A673 (cell line): ENCODE data around the gene LBHD2.

Experiments used
- CTCF ChIP-seq: fragments of 300-800, 200-600 bp; sonication (generic); conservative IDR thresholded peaks from 2 replicates; pipeline ENCODE4 v1.5.1; 2017; ENCODE audit warnings: low read depth, mild to moderate bottlenecking, antibody characterized with exemption, low read length, moderate library complexity, mixed read lengths
- EZH2 ChIP-seq: fragments of 200-600 bp; sonication (generic); IDR thresholded peaks from 2 replicates; pipeline ENCODE4 v1.6.1; 2017; ENCODE audit warnings: borderline replicate concordance, low read depth, mild to moderate bottlenecking, mixed read lengths, antibody characterized with exemption, low read length; ENCODE audit not compliant: poor library complexity, severe bottlenecking

- TF ChIP-seq CTCF (no peak), EZH2 (no peak)
These were observed 37.3 kb downstream of the LBHD2 start for GRCh38 chr14:103121121-103121845.
